ENCODE data around the gene APBB2. TPM values are rescaled to one million over a fixed set of nuclear protein-coding genes. Genes with fewer than 3 reads are reported as not detected.

The APBB2 gene
- total and polyA plus RNA-seq, 4 donors: 4.8 to 31.5 (median 11.2) TPM

DNA sequence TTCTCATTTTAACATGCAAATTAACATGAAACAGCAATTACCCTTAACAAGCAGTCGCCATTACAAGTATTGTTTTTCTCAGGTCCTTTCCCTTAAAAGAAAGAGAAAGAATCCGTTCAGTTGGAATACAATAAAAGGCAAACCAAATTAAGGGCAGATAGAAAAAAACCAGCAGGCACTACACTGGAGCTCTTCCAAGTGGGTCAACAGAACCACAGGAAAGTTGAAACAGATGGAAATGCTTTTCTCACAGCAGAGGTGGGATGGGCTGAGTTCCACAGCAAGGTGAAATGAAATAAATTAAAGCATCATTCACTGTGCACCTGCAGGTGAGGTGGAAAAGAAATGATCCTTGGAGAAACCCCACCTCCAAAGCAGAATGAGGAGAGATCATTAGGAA lies 102.6 kb downstream of the APBB2 start:
- Histone ChIP-seq H3K9me3 (ENCODE audit: control insufficient read depth in 4 of 4, low read length in 3 of 4) (no peaks in the 10 kb centered on the region), H3K4me1 (ENCODE audit: control insufficient read depth in 4 of 4, insufficient read depth in 4 of 4, low read length in 3 of 4) (peaks cover 0 to 4% (median 2%) of the 10 kb centered on the region in 4 donors), H3K36me3 (ENCODE audit: control insufficient read depth in 4 of 4, insufficient read depth in 3 of 4, low read depth in 1 of 4, low read length in 3 of 4) (no peaks in the 10 kb centered on the region), H3K27me3 (ENCODE audit: control insufficient read depth in 4 of 4, insufficient read depth in 4 of 4, low read length in 3 of 4) (no peaks in the 10 kb centered on the region), H3K4me3 (ENCODE audit: low read depth in 1 of 3, low read length in 3 of 3) (no peak overlapping the region), H3K27ac (ENCODE audit: low read depth in 1 of 2, low read length in 2 of 2) (no peak overlapping the region), H3K9ac (ENCODE audit: low read depth in 1 of 2, low read length in 2 of 2) (no peak overlapping the region)
- 65% methylated on average over 2 of the region's 2 CpGs for WGBS
- DNase-seq (ENCODE audit: low spot score): no peak
- no peak for TF ChIP-seq JUND (IDR thresholded peaks at IDR 0.05)
- TF ChIP-seq HNF4G (IDR thresholded peaks at IDR 0.05): no peak
- TF ChIP-seq FOXA1 (IDR thresholded peaks at IDR 0.05): no peak
- TF ChIP-seq, protein P1, sequence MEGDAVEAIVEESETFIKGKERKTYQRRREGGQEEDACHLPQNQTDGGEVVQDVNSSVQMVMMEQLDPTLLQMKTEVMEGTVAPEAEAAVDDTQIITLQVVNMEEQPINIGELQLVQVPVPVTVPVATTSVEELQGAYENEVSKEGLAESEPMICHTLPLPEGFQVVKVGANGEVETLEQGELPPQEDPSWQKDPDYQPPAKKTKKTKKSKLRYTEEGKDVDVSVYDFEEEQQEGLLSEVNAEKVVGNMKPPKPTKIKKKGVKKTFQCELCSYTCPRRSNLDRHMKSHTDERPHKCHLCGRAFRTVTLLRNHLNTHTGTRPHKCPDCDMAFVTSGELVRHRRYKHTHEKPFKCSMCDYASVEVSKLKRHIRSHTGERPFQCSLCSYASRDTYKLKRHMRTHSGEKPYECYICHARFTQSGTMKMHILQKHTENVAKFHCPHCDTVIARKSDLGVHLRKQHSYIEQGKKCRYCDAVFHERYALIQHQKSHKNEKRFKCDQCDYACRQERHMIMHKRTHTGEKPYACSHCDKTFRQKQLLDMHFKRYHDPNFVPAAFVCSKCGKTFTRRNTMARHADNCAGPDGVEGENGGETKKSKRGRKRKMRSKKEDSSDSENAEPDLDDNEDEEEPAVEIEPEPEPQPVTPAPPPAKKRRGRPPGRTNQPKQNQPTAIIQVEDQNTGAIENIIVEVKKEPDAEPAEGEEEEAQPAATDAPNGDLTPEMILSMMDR (IDR thresholded peaks at IDR 0.05; ENCODE audit: low read depth, low read length, missing input control): no peak
- TF ChIP-seq FOXA2 (IDR thresholded peaks at IDR 0.05): no peak
- TF ChIP-seq, protein P2, sequence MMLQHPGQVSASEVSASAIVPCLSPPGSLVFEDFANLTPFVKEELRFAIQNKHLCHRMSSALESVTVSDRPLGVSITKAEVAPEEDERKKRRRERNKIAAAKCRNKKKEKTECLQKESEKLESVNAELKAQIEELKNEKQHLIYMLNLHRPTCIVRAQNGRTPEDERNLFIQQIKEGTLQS (IDR thresholded peaks at IDR 0.05): no peak
- TF ChIP-seq GABPA (IDR thresholded peaks at IDR 0.05 in 1 of 2, conservative IDR thresholded peaks at IDR 0.05 in 1 of 2): no peak

DNA sequence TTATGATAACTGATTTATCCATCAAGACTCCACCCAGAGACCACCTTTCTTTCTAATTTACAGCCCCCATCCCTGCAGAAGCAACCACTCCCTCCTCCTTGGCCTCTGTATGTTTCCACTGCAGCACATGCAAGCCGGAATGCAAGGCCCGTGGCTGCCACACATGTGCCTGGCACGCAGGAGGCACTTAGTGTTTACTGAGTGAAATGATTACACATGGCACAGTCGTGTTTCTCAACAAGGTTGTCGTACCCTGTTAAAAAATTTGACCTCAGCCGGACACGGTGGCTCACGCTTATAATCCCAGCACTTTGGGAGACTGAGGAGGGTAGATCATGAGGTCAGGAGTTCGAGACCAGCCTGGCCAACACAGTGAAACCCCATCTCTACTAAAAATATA lies 104.3 kb downstream of the APBB2 start:
- WGBS: 45% methylated on average over 9 of the region's 9 CpGs
- Histone ChIP-seq H3K9me3 (ENCODE audit: control insufficient read depth in 4 of 4, low read length in 3 of 4) (no peaks in the 10 kb centered on the region), H3K4me1 (ENCODE audit: control insufficient read depth in 4 of 4, insufficient read depth in 4 of 4, low read length in 3 of 4) (peaks cover 3 to 6% (median 3%) of the 10 kb centered on the region in 4 donors), H3K4me3 (ENCODE audit: low read depth in 1 of 3, low read length in 3 of 3) (no peak overlapping the region), H3K36me3 (ENCODE audit: control insufficient read depth in 4 of 4, insufficient read depth in 3 of 4, low read depth in 1 of 4, low read length in 3 of 4) (no peaks in the 10 kb centered on the region), H3K9ac (ENCODE audit: low read depth in 1 of 2, low read length in 2 of 2) (no peak overlapping the region), H3K27me3 (ENCODE audit: control insufficient read depth in 4 of 4, insufficient read depth in 4 of 4, low read length in 3 of 4) (no peaks in the 10 kb centered on the region), H3K27ac (ENCODE audit: low read depth in 1 of 2, low read length in 2 of 2) (peak overlapping the region; percentile 7 to 18)
- DNase-seq (ENCODE audit: low spot score): no peak
- TF ChIP-seq RXRA (IDR thresholded peaks at IDR 0.05) (peak in 1 of 2 donors; percentile 64), SP1 (IDR thresholded peaks at IDR 0.05) (no peak), RAD21 (IDR thresholded peaks at IDR 0.05) (no peak), REST (IDR thresholded peaks at IDR 0.05) (no peak), NR2F2 (IDR thresholded peaks at IDR 0.05) (no peak), JUND (IDR thresholded peaks at IDR 0.05) (peak in 1 of 2 donors; percentile 15), HNF4A (conservative IDR thresholded peaks at IDR 0.05) (peak in 1 of 2 donors; percentile 40), ZBTB33 (IDR thresholded peaks at IDR 0.05) (no peak), EGR1 (IDR thresholded peaks at IDR 0.05; ENCODE audit: low read depth in 2 of 2) (no peak), HNF4G (IDR thresholded peaks at IDR 0.05) (no peak), GABPA (IDR thresholded peaks at IDR 0.05 in 1 of 2, conservative IDR thresholded peaks at IDR 0.05 in 1 of 2) (no peak), TAF1 (conservative IDR thresholded peaks at IDR 0.05) (no peak), FOXA2 (IDR thresholded peaks at IDR 0.05) (peak; percentile 80), YY1 (IDR thresholded peaks at IDR 0.05) (no peak), FOXA1 (IDR thresholded peaks at IDR 0.05) (peak; percentile 51)
- TF ChIP-seq, protein P1 (IDR thresholded peaks at IDR 0.05; ENCODE audit: low read depth, low read length, missing input control): no peak
- TF ChIP-seq, protein P3, sequence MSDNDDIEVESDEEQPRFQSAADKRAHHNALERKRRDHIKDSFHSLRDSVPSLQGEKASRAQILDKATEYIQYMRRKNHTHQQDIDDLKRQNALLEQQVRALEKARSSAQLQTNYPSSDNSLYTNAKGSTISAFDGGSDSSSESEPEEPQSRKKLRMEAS (IDR thresholded peaks at IDR 0.05): no peak
- TF ChIP-seq, protein P2 (IDR thresholded peaks at IDR 0.05): no peak

Measured in liver (tissue), 9 donors.